HG03442 (cell line): Measurements from ENCODE around the gene UMODL1.

ENCODE experiments used
- ATAC-seq: cut with Tn5 transposase; IDR thresholded peaks from one replicate; pipeline ENCODE4 v1.9.1; 2021; ENCODE audit warnings: mild to moderate bottlenecking, moderate library complexity; ENCODE audit not compliant: unreplicated experiment

Gene UMODL1

GRCh38 chr21:42071146-42071737, at the start of gene UMODL1:
Gene UMODL1, plus strand, starts transcription at chr21:42071317. Its CDS starts 0 bp downstream, at chr21:42071317.
- no peak for ATAC-seq

- no peak for ATAC-seq
Observed at GRCh38 chr21:42021371-42022090, 49.6 kb upstream of the UMODL1 start.

- ATAC-seq, result no peak
Observed at GRCh38 chr21:42022091-42022430, 49.1 kb upstream of the UMODL1 start.

- no peak for ATAC-seq
Observed at GRCh38 chr21:42022906-42023305, 48.2 kb upstream of the UMODL1 start.

- no peak for ATAC-seq
Observed at GRCh38 chr21:42025376-42026081, 45.6 kb upstream of the UMODL1 start.

- no peak for ATAC-seq
Observed at GRCh38 chr21:42026082-42026435, 45.1 kb upstream of the UMODL1 start.

GRCh38 chr21:42027085-42027821, 43.9 kb upstream of the UMODL1 start:
- no peak for ATAC-seq

- no peak for ATAC-seq
Observed at GRCh38 chr21:42027822-42028765, 43.0 kb upstream of the UMODL1 start.

GRCh38 chr21:42028766-42029425, 42.2 kb upstream of the UMODL1 start:
- no peak for ATAC-seq

- ATAC-seq, result no peak
Observed at GRCh38 chr21:42030311-42030710, 40.8 kb upstream of the UMODL1 start.

GRCh38 chr21:42031241-42031640, 39.9 kb upstream of the UMODL1 start:
- ATAC-seq, result no peak

- ATAC-seq, result no peak
Observed at GRCh38 chr21:42031816-42032215, 39.3 kb upstream of the UMODL1 start.

GRCh38 chr21:42032266-42032665, 38.9 kb upstream of the UMODL1 start:
- ATAC-seq, result no peak

- ATAC-seq, result no peak
Observed at GRCh38 chr21:42032968-42033367, 38.1 kb upstream of the UMODL1 start.

GRCh38 chr21:42036313-42036712, 34.8 kb upstream of the UMODL1 start:
- ATAC-seq, result no peak

GRCh38 chr21:42037516-42037915, 33.6 kb upstream of the UMODL1 start:
- no peak for ATAC-seq

GRCh38 chr21:42037943-42038342, 33.2 kb upstream of the UMODL1 start:
- ATAC-seq, result no peak

GRCh38 chr21:42038393-42038792, 32.7 kb upstream of the UMODL1 start:
- ATAC-seq, result no peak

GRCh38 chr21:42038826-42039425, 32.2 kb upstream of the UMODL1 start:
- ATAC-seq, result no peak
